GM12874 (cell line): ENCODE measurements around the gene CLASRP.

ENCODE experiments used
- CTCF ChIP-seq: IDR thresholded peaks from 2 replicates; pipeline ENCODE4 v1.5.1; 2011; ENCODE audit warnings: low read depth, mild to moderate bottlenecking, control low read depth, low read length, moderate library complexity; ENCODE audit not compliant: insufficient read depth

Gene CLASRP

GRCh38 chr19:45057444-45057843, 18.6 kb downstream of the CLASRP start:
- no peak for TF ChIP-seq CTCF

- no peak for TF ChIP-seq CTCF
Measured at GRCh38 chr19:45058622-45059159, 19.8 kb downstream of the CLASRP start.

GRCh38 chr19:45059258-45059965, 20.6 kb downstream of the CLASRP start:
- TF ChIP-seq CTCF: peak; percentile 91

DNA sequence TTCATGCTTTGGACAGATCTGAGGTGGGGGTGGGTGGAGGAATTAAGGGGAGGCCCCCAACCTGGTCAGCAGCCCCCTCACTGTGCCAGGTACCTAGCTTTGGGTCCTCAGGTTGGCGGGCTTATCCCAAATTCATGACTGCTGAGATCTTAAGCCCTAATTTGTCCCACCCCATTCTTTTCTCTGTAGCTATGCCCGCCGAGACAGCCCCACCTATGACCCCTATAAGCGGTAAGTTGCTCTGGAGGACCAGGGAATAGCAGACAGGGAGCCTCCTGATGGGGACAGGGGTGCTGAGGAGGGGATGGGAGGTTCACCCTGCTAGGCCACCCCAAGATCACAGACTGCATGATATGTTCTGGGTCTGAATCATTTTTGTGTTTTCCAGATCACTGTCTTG, 23.1 kb downstream of the CLASRP start:
- no peak for TF ChIP-seq CTCF

GRCh38 chr19:45063851-45064801, 25.3 kb downstream of the CLASRP start:
- TF ChIP-seq CTCF: no peak

DNA sequence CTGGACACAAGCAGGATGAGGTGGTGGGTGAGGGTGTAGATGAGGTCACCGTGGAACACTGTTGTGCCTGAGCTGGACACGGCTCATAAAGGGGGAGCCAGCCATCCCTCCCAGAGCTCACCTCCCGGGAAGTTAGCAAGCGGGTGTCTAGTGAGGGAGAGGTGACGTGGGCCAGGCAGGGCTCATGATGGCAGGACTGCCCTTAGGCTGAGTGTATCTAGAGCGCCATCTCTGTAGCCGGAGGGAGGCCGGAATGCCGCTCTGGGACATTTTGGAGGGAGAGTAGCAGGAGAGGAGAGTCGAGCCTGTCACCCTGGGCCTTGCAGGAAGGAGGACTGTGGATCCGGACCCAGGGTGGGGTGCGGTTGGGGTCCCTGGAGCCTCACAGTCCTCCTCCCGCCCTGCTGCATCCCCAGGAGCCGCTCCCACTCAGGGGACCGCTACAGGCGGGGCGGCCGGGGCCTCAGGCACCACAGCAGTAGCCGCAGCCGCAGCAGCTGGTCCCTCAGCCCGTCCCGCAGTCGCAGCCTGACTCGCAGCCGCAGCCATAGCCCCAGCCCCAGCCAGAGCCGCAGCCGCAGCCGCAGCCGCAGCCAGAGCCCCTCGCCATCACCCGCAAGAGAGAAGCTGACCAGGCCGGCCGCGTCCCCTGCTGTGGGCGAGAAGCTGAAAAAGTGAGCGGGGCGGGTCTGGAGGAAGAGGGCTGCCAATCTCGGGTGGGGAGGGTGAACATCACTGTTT, 28.2 kb downstream of the CLASRP start:
- no peak for TF ChIP-seq CTCF

DNA sequence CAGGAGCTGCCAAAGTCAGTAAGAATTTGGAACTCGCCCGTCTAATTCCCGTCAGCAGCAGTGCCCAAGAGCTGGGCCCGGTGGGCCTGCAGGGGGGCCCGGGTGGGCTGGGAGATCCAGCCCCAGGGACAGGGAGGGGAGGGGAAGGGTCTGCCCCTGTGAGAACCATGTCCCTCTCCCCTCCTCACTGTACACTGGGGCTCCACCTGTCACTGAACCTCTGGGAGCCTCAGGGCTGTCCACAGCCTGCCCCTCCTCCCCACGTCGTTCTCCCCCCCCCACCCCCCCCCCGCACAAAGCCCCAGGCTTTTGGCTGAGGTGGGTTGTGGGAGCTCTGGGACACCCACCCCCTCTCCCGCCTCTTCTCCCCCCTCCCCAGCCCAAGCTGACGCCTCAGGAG, 29.2 kb downstream of the CLASRP start:
- TF ChIP-seq CTCF: no peak
